Activated CD4-positive, alpha-beta T cell treated with anti-CD3 and anti-CD28 coated beads, Interleukin-2, Interleukin-4, amounts not matched to agents 100 ng/mL and 50 ng/mL, durations not matched to agents 16 hours and 8 hours (primary cell): ENCODE results near the gene BTF3L4.
A peak's percentile ranks its signal among the peaks of the same experiment; 100 is the strongest.
"Not testable (repeated sequence)": the region's sequence is repeated elsewhere in the genome, so short reads cannot be mapped to it uniquely, and the experiment has no call there.

Source experiments
- DNase-seq: peaks from one replicate; pipeline ENCODE4 v3.0.0-alpha.2; 2020; ENCODE audit warnings: low spot score

The BTF3L4 gene

DNA sequence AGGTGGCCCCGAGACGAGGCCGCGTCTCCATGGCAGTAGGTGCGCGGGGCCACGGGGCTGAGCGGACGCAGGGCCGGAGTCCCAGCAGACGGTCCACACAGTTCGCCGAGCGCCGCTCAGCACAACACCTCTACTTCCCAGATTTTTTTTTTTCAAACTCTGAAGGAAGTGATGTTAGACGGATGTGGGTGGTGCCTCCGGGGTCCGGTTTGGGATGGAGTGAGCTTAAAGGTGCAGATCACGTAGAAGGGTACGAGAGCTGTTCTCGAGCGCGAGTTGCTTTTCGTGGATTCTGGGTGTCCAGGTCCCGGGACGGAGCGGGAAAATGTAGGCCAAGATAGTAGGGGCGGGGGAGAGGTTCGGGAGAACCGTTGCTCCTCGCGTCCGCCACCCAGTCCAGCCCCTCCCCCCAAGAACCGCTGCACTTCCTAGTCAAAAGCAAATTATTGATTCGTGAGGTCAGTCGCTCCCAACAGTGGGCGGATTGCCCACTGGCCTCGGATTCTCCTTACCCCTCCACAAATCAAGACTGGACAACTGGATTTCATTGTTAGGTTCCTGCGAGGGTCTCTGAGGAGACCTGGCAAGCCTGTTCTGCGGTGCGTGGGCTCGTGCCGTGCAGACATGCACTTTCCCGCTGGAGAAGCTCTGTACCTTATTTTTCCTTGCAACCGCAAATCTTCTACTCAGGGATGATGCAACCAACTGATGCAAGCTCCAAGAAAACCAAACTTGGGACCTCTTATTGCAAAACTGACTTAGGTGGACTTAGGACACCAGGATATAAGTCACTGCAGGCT, 829 bp upstream of the BTF3L4 start, which contains the start of gene TXNDC12:
Gene TXNDC12, minus strand, starts transcription at position 126 of the 800 bp plus-strand sequence. Its CDS starts 95 bp downstream, at position 31.
- DNase-seq = peak; percentile 78

- no peak for DNase-seq
Observed at GRCh38 chr1:52055866-52056162, 281 bp upstream of the BTF3L4 start.

- no peak for DNase-seq
Observed at GRCh38 chr1:52056937-52057231, 789 bp downstream of the BTF3L4 start.

GRCh38 chr1:52057255-52057654, 1.2 kb downstream of the BTF3L4 start:
- DNase-seq = no peak

DNA sequence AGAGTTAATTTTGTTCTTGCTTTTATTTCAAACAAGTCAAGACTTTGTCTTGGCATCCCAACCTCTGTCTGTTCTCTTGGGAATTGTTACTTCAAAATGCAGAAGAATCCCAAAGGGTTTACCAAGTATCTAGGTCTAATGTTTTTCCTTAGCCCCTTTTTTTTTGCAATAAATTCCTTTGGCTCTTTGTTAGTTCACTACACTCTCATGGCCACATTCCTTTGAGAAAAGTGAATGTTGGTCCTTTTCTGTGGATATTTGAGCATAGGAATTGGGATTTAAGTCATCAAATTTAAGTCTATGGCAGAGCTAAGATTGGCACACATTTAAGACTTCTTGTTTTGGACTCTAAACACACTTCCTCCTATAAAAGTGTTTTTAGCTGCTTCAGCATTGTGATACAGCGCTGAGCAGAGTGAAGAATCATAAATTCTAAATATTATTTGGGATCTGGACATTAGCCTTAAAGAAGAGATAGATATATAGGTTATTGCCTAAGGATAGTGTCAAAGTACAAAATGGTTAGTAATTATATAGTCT, 1.9 kb downstream of the BTF3L4 start:
- DNase-seq = no peak

GRCh38 chr1:52059321-52059720, 3.2 kb downstream of the BTF3L4 start:
- DNase-seq = no peak

DNA sequence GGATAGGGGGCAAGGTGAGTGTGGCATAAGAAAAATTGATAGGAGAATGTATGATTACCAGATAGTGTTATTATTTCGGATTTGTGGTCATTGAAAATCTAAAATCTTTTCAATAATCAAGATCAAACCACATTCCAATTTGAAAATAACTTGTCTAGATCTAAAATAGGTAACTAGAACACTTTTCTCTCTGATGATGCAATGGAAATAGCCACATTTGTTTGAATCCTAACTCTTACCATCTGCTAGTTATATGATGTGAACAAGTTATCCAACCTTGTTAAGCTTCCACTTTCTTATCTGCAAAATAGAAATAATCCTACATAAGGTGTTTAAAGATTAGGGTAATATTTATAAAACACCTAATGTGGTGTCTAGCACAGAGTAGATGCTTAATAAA, 3.8 kb downstream of the BTF3L4 start:
- no peak for DNase-seq

- no peak for DNase-seq
Observed at GRCh38 chr1:52060822-52061221, 4.7 kb downstream of the BTF3L4 start.

DNA sequence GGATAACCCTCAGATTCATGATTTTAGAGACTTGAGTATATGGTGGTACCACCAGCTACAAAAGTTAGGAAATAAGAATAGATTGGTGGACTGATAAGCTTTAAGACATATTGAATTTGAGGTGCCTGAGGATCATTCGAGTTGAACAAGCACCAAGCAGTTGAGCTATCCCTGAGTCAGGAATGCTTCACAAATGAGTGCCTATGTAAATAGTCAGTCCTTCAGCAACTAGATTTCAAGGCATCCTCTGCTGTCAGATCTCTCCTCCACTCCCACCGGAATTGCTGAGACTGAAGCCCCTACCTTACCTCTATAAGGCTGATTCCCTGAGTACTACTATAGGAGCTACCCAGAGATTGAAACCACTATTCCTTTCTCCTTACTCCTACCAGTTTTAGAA, 7.1 kb downstream of the BTF3L4 start:
- DNase-seq = no peak

DNA sequence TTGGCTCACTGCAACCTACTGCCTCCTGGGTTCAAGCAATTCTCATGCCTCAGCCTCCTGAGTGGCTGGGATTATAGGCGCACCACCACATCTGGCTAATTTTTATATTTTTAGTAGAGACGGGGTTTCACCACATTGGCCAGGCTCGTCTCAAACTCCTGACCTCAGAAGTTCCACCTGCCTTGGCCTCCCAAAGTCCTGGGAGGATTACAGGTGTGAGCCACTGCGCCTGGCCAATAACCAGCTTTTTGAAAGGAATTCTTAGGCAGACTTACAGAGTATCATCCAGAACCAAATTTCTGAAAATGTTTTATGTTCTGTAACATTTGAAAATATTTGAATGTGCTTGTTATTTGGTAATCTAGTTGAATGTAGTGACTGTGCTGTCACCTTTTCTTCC, 14.6 kb downstream of the BTF3L4 start:
- DNase-seq = no peak

- DNase-seq = no peak
Observed at GRCh38 chr1:52072291-52072690, 16.2 kb downstream of the BTF3L4 start.

- not testable (repeated sequence) for DNase-seq
Observed at GRCh38 chr1:52077277-52077676, 21.2 kb downstream of the BTF3L4 start.

DNA sequence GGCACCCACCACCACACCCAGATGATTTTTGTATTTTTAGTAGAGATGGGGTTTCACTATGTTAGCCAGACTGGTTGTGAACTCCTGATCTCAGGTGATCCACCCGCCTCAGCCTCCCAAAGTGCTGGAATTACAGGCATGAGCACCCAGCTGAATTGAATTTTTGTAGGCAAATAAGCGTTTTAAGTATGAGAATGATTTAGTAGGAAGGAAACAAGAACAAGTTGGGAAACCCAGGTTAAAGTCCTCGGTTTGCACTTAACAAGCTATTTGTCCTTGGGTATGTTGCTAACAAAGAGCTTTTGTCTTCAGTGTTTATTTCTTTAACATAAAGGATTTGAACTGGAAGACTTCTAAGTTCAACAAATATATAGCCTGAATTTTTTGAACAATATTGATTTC, 23.9 kb downstream of the BTF3L4 start:
- no peak for DNase-seq

GRCh38 chr1:52087892-52088291, 31.8 kb downstream of the BTF3L4 start:
- DNase-seq = not testable (repeated sequence)

GRCh38 chr1:52094300-52094699, 38.2 kb downstream of the BTF3L4 start:
- DNase-seq = not testable (repeated sequence)

DNA sequence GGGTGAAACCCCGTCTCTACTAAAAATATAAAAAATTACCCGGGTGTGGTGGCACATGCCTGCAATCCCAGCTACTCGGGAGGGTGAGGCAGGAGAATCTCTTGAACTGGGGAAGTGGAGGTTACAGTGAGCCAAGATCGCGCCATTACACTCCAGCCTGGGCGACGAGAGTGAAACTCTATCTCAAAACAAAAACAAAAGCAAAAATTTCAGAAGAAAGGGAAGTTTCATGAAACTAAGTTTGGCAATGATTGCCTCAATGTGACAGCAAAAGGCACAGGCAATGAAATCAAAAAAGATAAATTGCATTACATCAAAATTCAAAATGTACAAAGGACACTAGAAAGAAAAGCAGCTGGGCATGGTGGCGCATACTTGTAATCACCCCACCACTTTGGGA, 40.1 kb downstream of the BTF3L4 start:
- no peak for DNase-seq

GRCh38 chr1:52098139-52098871, 42.2 kb downstream of the BTF3L4 start:
- DNase-seq = no peak

- peak; percentile 33 for DNase-seq
Observed at GRCh38 chr1:52102336-52103013, 46.4 kb downstream of the BTF3L4 start.

DNA sequence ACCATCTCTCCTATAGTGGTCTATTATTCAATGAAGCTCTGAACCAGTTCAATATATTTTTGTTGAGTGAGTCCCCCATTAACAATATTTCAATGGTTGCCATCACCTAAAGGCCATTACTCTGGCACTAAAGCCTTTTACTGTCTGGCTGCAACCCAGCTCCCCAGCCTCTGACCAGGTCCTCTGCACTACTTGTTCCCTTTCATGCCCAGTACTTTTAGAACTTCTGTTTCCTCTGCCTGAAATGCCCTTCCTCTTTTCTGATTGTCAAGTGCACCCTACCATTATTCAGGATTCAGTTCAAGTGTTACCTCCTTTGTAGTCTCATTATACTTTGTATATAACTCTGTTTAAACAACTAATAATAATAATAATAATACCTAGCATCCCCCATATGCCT, 55.4 kb downstream of the BTF3L4 start:
- no peak for DNase-seq

DNA sequence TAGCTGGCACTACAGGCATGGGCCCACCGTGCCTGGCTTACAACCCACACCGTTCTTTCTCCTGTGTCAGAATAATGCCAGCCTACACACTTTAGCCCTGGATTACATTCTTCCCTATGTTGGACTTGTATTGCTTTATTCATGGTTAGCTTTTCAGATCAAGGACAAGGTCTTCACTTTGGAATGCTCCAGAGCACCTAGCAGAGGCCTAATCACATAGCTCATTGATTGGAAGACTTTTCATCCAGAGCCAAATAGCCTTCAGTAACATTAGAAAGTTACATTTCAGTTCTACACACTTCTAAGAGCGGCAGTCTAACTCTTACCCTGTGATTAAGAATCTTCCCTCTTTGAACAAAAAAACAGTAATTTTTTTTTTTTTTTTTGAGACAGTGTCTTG, 56.4 kb downstream of the BTF3L4 start:
- no peak for DNase-seq

GRCh38 chr1:52119301-52120079, 63.4 kb downstream of the BTF3L4 start:
- no peak for DNase-seq

- no peak for DNase-seq
Observed at GRCh38 chr1:52122384-52122783, 66.3 kb downstream of the BTF3L4 start.
